Measurements from ENCODE around the gene PRRG3. TPM values are rescaled to one million over a fixed set of nuclear protein-coding genes. Genes with fewer than 3 reads are reported as not detected.

Gene PRRG3
- total and polyA plus RNA-seq, 9 of the 15 experiments (the other 6 are each of a cell fraction or from before 2014, with no cell fraction given): not detected

DNA sequence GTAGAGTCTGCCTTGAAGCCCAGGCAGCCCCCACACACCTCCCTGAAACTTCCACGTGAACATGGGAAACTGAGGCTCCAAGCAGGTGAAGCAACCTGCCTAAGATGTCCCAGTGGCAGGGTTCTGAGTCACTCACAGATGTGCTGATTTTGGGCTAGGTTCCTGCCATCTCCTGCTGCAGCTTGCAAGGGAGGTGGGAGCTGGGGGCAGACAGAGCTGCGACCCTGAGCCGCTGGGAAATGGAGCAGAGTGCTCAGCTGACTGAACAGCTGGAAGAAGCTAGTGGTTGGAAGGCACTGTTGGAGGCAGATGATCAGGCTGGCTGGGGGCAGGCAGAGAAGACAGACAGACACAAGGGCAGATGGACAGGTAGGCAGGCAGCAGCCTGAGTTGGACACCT, 17.0 kb downstream of the PRRG3 start:
- intact Hi-C loops (cut with micrococcal nuclease): no loop called here
- TF ChIP-seq NFXL1 (CRISPR knock-in tag; IDR thresholded peaks at IDR 0.05) (no peak), CCAR2 (IDR thresholded peaks at IDR 0.05; ENCODE audit: low read depth, low read length) (no peak), RBM25 (IDR thresholded peaks at IDR 0.05; ENCODE audit: low read depth, low read length, severe bottlenecking) (no peak), RFX5 (IDR thresholded peaks at IDR 0.05; ENCODE audit: low read depth, low read length) (no peak), PTTG1 (tag; IDR thresholded peaks at IDR 0.05; ENCODE audit: low read depth) (no peak), FOSL1 (tag; conservative IDR thresholded peaks at IDR 0.05) (no peak), TSC22D4 (tag; IDR thresholded peaks at IDR 0.05) (no peak), SAP30 (IDR thresholded peaks at IDR 0.05; ENCODE audit: borderline replicate concordance, insufficient read depth, low read depth, low read length, poor library complexity, severe bottlenecking) (no peak), HIVEP1 (CRISPR knock-in tag; IDR thresholded peaks at IDR 0.05) (no peak), HDAC3 (IDR thresholded peaks at IDR 0.05; ENCODE audit: borderline replicate concordance, partially characterized antibody) (no peak), RBM39 (optimal IDR thresholded peaks at IDR 0.05; ENCODE audit: low read depth, low read length) (no peak), SAFB2 (IDR thresholded peaks at IDR 0.05; ENCODE audit: borderline replicate concordance, low read depth, low read length, severe bottlenecking) (no peak), JUND (IDR thresholded peaks at IDR 0.05; ENCODE audit: borderline replicate concordance, low read depth, low read length) (no peak), JUND (tag; IDR thresholded peaks at IDR 0.05; ENCODE audit: borderline replicate concordance, low read depth, low read length) (no peak)
- TF ChIP-seq, protein P1, sequence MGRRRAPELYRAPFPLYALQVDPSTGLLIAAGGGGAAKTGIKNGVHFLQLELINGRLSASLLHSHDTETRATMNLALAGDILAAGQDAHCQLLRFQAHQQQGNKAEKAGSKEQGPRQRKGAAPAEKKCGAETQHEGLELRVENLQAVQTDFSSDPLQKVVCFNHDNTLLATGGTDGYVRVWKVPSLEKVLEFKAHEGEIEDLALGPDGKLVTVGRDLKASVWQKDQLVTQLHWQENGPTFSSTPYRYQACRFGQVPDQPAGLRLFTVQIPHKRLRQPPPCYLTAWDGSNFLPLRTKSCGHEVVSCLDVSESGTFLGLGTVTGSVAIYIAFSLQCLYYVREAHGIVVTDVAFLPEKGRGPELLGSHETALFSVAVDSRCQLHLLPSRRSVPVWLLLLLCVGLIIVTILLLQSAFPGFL (CRISPR knock-in tag; IDR thresholded peaks at IDR 0.05): no peak
- TF ChIP-seq, protein P2, sequence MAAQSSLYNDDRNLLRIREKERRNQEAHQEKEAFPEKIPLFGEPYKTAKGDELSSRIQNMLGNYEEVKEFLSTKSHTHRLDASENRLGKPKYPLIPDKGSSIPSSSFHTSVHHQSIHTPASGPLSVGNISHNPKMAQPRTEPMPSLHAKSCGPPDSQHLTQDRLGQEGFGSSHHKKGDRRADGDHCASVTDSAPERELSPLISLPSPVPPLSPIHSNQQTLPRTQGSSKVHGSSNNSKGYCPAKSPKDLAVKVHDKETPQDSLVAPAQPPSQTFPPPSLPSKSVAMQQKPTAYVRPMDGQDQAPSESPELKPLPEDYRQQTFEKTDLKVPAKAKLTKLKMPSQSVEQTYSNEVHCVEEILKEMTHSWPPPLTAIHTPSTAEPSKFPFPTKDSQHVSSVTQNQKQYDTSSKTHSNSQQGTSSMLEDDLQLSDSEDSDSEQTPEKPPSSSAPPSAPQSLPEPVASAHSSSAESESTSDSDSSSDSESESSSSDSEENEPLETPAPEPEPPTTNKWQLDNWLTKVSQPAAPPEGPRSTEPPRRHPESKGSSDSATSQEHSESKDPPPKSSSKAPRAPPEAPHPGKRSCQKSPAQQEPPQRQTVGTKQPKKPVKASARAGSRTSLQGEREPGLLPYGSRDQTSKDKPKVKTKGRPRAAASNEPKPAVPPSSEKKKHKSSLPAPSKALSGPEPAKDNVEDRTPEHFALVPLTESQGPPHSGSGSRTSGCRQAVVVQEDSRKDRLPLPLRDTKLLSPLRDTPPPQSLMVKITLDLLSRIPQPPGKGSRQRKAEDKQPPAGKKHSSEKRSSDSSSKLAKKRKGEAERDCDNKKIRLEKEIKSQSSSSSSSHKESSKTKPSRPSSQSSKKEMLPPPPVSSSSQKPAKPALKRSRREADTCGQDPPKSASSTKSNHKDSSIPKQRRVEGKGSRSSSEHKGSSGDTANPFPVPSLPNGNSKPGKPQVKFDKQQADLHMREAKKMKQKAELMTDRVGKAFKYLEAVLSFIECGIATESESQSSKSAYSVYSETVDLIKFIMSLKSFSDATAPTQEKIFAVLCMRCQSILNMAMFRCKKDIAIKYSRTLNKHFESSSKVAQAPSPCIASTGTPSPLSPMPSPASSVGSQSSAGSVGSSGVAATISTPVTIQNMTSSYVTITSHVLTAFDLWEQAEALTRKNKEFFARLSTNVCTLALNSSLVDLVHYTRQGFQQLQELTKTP (IDR thresholded peaks at IDR 0.05; ENCODE audit: low read depth in 1 of 2, partially characterized antibody in 2 of 2): no peak
- TF ChIP-seq, protein P3, sequence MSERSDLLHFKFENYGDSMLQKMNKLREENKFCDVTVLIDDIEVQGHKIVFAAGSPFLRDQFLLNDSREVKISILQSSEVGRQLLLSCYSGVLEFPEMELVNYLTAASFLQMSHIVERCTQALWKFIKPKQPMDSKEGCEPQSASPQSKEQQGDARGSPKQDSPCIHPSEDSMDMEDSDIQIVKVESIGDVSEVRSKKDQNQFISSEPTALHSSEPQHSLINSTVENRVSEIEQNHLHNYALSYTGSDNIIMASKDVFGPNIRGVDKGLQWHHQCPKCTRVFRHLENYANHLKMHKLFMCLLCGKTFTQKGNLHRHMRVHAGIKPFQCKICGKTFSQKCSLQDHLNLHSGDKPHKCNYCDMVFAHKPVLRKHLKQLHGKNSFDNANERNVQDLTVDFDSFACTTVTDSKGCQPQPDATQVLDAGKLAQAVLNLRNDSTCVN (CRISPR knock-in tag; IDR thresholded peaks at IDR 0.05): no peak

More for the DNA sequence above, 17.0 kb downstream of the PRRG3 start:
- ATAC-seq: no peak
- Histone ChIP-seq H3K9me3 (replicated peaks; ENCODE audit: control insufficient read depth, insufficient read depth, low read depth, low read length) (no peaks in the 10 kb centered on the region), H3K4me1 (replicated peaks in 1 of 2; ENCODE audit: control insufficient read depth in 2 of 2, insufficient read depth in 2 of 2, low read length in 2 of 2) (no peaks in the 10 kb centered on the region; a peak in 1 of 5 replicates), H3K9me1 (ENCODE audit: control insufficient read depth, insufficient read depth, low read length) (no peaks in the 10 kb centered on the region), H3K36me3 (ENCODE audit: control insufficient read depth, insufficient read depth, low read length) (no peaks in the 10 kb centered on the region), H2AFZ (ENCODE audit: low read depth, low read length) (no peak overlapping the region), H4K20me1 (replicated peaks; ENCODE audit: control insufficient read depth, insufficient read depth, low read length) (no peaks in the 10 kb centered on the region), H3K4me2 (ENCODE audit: insufficient read depth, low read length) (no peak overlapping the region), H3K27ac (ENCODE audit: extremely low read depth, low read depth, low read length) (no peak overlapping the region), H3K79me2 (ENCODE audit: control insufficient read depth, insufficient read depth, low read length) (no peaks in the 10 kb centered on the region), H3K9ac (ENCODE audit: insufficient read depth in 1 of 2, low read depth in 2 of 2, low read length in 2 of 2) (peak overlapping the region in 1 of 2 experiments; percentile 52; a peak in 1 of 4 replicates), H3K4me3 (no peak overlapping the region), H3K27me3 (ENCODE audit: control insufficient read depth in 2 of 2, insufficient read depth in 2 of 2, low read length in 2 of 2) (peaks cover 0 to 9% of the 10 kb centered on the region in 2 experiments; a peak in 3 of 5 replicates)
- POLR2A ChIA-PET: no interaction called here
- no TSS peak for BruUV-seq (replicated peaks)
- DNase-seq (ENCODE audit: extremely low read depth in 1 of 4, low spot score in 3 of 4): no peak
- in situ Hi-C loops (cut with MboI): no loop called here
- no peak for FAIRE-seq
- CTCF ChIA-PET (ENCODE audit: low intra/inter-chr PET ratio): no interaction called here
- WGBS (ENCODE audit: insufficient coverage, low coverage, missing lambda C conversion rate): 0% methylated on average over 1 of the region's 3 CpGs

Data from K562 (cell line).